Astrocyte of the spinal cord (primary cell): ENCODE measurements around the gene MEIOB.
"Not testable (repeated sequence)": the region's sequence is repeated elsewhere in the genome, so short reads cannot be mapped to it uniquely, and the experiment has no call there.

Experiments used
- DNase-seq: peaks from one replicate; pipeline ENCODE4 v3.0.0; 2011; ENCODE audit warnings: low read depth, low spot score
- H3K4me3 ChIP-seq: 2 replicates; pipeline ENCODE4 v1.5.1; 2011; ENCODE audit warnings: low read depth, mild to moderate bottlenecking, low read length, moderate library complexity
- in situ Hi-C: cut with HindIII; loops from 2 replicates; pipeline ENCODE4 v1.10.0; 2017; ENCODE audit warnings: low sequenced_read_pairs
- TF ChIP-seq, protein P1 (sequence below): IDR thresholded peaks from 2 replicates; pipeline ENCODE4 v1.5.1; 2012; ENCODE audit warnings: low read depth, mild to moderate bottlenecking, low read length, inconsistent platforms

The MEIOB gene

DNA sequence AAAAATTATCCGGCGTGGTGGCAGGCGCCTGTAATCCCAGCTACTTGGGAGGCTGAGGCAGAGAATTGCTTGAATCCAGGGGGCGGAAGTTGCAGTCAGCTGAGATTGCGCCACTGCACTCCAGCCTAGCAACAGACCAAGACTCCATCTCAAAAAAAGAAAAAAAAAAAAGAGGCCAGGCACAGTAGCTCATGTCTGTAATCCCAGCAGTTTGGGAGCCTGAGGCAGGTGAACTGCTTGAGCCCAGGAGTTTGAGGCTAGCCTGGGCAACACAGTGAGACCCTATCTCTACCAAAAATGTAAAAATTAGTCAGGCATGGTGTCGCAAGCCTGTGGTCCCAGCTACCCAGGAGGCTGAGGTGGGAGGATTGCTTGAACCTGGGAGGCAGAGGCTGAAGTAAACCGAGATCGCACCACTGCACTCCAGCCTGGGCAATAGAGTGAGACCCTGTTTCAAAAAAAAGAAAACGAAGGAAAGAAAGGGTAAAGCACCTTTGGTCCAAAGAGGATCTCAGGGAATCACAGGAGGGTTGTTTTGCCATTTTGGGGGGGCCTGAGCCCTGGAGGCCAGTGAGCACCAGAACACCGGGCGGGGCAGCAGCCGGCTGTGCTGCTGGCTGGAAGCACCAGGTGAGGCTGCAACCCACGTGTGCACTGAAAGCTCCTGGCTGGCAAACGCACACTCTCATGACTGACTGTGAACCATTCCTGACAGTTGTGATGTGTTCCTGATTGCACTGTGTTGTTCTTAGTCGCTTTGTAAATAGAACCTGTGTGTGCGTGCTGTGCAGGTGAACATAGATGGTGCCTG, 27.9 kb upstream of the MEIOB start:
- in situ Hi-C loops: no loop called here
- DNase-seq: no peak
- no peak overlapping the region for H3K4me3 ChIP-seq
- TF ChIP-seq, protein P1, sequence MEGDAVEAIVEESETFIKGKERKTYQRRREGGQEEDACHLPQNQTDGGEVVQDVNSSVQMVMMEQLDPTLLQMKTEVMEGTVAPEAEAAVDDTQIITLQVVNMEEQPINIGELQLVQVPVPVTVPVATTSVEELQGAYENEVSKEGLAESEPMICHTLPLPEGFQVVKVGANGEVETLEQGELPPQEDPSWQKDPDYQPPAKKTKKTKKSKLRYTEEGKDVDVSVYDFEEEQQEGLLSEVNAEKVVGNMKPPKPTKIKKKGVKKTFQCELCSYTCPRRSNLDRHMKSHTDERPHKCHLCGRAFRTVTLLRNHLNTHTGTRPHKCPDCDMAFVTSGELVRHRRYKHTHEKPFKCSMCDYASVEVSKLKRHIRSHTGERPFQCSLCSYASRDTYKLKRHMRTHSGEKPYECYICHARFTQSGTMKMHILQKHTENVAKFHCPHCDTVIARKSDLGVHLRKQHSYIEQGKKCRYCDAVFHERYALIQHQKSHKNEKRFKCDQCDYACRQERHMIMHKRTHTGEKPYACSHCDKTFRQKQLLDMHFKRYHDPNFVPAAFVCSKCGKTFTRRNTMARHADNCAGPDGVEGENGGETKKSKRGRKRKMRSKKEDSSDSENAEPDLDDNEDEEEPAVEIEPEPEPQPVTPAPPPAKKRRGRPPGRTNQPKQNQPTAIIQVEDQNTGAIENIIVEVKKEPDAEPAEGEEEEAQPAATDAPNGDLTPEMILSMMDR: no peak

DNA sequence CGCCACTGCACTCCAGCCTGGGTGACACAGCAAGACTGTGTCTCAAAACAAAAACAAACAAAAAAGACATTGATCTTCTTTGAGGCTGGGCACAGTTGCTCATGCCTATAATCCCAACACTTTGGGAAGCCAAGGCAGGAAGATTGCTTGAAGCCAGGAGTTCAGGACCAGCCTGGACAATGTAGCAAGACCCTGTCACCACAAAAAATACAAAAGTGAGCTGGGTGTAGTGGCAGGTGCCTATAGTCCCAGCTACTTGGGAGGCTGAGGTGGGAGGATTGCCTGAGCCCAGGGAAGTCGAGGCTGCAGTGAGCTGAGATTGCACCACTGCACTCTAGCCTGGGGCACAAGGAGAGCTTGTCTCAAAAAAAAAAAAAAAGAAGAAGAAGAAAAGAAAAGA, 25.7 kb upstream of the MEIOB start:
- DNase-seq, in situ Hi-C loops, H3K4me3 ChIP-seq: not testable (repeated sequence)

DNA sequence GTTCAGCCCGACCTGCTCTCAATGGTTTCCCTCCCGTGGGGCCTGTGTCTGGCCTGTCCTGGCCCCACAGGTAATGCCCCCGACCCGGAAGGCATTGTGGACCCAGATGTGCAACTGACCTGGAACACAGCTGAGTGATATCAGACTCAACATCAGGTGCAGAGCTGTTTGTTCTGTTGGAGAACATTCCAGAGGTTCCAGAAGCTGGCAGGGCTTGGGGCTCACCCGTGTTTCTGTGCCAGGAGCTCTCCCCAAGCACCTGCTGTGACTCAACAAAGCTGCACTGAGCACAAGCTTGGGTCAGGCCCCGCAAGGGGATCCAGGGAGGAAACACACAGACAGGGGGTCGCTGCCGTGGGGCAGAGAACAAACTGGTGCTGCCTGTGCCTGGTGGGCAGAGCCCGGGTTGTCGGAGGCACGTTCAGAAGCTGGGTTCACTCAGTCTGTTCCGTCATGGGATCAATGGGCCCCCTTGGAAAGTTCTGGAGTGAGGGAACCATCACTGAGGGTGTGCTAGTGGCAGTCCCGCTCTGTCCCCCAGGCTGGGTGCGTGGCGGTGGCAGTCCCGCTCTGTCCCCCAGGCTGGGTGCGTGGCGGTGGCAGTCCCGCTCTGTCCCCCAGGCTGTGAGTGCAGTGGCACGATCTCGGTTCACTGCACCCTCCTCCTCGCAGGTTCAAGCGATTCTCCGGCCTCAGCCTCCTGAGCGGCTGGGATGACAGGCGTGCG, 24.1 kb upstream of the MEIOB start:
- no peak overlapping the region for H3K4me3 ChIP-seq
- TF ChIP-seq, protein P1: no peak
- no peak for DNase-seq
- in situ Hi-C loops: no loop called here

DNA sequence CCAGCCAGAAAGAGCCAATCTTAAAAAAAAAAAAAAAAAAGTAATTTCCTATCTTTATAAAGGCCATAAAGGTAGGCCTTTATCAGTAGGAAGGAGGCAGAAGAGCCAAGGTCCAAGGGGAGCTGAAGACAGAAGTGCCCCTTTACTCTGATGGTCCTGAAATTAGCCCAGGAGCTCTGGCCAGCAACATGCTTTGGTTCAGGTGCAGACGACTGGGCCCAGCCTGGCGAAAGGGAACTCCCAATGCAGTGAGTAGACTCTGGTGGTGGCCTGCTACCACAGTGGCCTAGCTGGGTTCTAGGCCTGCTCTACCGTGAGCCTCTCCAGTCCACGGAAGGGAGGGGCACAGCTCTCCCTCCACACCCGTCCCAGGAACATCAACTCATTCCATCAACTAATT, 23.1 kb upstream of the MEIOB start:
- in situ Hi-C loops: no loop called here
- DNase-seq: no peak

DNA sequence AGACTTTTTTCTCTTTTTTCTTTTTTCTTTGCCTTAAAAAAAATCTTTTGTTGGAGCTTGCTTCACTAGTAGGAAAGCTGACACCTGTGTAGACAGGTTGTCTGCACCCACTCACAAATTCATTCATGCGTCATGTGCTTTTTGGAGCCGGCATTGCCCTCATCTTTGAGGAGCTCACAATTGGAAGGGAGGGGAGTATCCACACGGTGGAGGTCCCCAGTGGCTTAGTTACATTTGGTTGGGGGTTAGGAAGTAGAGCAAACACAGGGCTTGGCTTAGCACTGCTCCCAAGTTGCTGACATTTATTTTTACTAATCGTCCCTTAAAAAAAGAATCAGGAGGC, 18.7 kb upstream of the MEIOB start:
- no peak for DNase-seq
- no peak overlapping the region for H3K4me3 ChIP-seq
- in situ Hi-C loops: no loop called here

More for the DNA sequence above, 23.1 kb upstream of the MEIOB start:
- no peak overlapping the region for H3K4me3 ChIP-seq
- TF ChIP-seq, protein P1: no peak

DNA sequence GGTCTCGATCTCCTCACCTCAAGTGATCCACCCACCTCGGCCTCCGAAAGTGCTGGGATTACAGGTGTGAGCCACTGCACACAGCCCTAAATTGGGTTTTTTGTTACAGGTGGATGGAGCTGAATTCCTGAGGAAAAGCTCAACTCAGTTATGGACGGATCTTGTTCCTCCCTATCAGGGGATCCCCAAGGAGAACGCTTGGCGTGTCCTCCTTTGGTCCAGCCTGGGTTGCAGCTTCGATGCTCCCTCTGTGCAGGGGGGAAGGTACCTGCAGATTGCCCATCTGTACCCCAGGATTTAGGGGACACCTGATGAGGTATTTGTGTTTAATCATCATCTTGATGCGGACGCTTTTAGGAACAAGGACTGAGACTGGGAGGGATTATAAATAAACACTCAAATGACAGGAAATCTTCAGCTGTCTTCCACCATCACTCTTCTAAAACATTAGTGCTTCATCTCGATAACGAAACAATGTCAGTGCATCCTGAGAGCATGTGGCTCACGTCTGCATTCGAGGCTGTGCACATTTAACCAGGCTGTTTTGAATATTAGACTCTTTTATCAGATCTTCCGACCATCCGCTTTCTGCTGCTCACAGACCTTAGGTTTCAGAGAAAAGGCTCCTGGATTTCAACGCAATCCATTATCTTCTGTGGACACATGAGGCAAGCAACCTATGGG, 18.2 kb upstream of the MEIOB start:
- in situ Hi-C loops: no loop called here
- no peak for DNase-seq
- TF ChIP-seq, protein P1: no peak
- H3K4me3 ChIP-seq: no peak overlapping the region

More for the DNA sequence above, 18.7 kb upstream of the MEIOB start:
- TF ChIP-seq, protein P1: no peak
